GM12891 (cell line): ENCODE results near the gene SLC1A2.

Source experiments
- POLR2A ChIP-seq: IDR thresholded peaks from 2 replicates; pipeline ENCODE4 v1.6.1; 2011; ENCODE audit warnings: low read depth, low read length, control low read depth
- TAF1 ChIP-seq: IDR thresholded peaks from 2 replicates; pipeline ENCODE4 v1.6.1; 2011; ENCODE audit warnings: low read depth, low read length, control low read depth

DNA sequence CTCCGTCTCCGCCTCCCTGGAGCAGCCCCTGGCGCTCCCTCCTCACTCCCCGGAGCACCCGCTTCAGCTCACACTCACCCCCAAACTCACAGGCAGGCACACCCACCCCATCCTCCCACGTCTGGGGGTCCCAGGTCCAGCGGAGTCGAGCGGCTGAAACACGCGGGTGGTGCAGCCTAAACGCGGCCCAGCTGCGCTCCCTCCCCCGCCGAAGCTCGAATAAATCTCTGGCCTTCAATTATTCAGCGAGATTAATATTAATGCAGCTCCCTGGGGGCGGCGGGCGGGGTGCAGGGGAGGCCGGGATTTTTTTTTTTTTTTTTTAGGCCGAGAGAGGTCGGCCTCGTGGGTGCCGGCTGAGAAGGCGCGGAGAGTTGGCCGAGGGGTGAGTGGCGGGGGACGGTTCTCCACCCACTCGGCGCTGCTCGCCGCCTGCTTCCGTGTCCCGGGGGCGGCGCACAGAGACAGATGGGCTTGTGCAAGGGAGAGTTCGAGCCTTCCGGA is 524 bp upstream of the SLC1A2 start:
- no peak for TF ChIP-seq POLR2A
- no peak for TF ChIP-seq TAF1
